Esophagus muscularis mucosa (tissue), 4 donors: ENCODE data around the gene RPRML. TPM values are rescaled to one million over a fixed set of nuclear protein-coding genes. Genes with fewer than 3 reads are reported as not detected.

Source experiments
- DNase-seq: peaks from one replicate; pipeline ENCODE4 v3.0.0-alpha.2; 2017; ENCODE audit errors: extremely low spot score
- H3K27ac ChIP-seq, 4 donors: fragments of 200-600 bp; sonication (generic); replicated peaks in 1 of 4; 1 replicate in 3 of 4; 2 replicates in 1 of 4; pipeline ENCODE4 v1.5.1; 2016 to 2019; ENCODE audit warnings: mild to moderate bottlenecking in 1 of 4
- H3K27me3 ChIP-seq, 4 donors: fragments of 200-600 bp; sonication (generic); one replicate each; pipeline versions ENCODE4 v1.5.1 to v1.6.0; 2016 to 2019
- H3K36me3 ChIP-seq, 4 donors: fragments of 200-600 bp; sonication (generic); one replicate each; pipeline ENCODE4 v1.5.1; 2016 to 2019
- H3K4me1 ChIP-seq, 4 donors: fragments of 200-600 bp; sonication (generic); one replicate each; pipeline ENCODE4 v1.5.1; 2016 to 2019
- H3K4me3 ChIP-seq, 4 donors: fragments of 200-600 bp; sonication (generic); 1 replicate in 2 of 4; 2 replicates in 2 of 4; pipeline ENCODE4 v1.5.1; 2016 to 2019; ENCODE audit warnings: mild to moderate bottlenecking in 4 of 4, moderate library complexity in 1 of 4
- H3K9me3 ChIP-seq, 4 donors: fragments of 200-600 bp; sonication (generic); 1 replicate in 3 of 4; 2 replicates in 1 of 4; pipeline ENCODE4 v1.5.1; 2016 to 2019
- EP300 ChIP-seq: sonication (generic); formaldehyde crosslinking; IDR thresholded peaks from one replicate; pipeline ENCODE4 v1.6.1; 2017; ENCODE audit warnings: antibody characterized with exemption
- POLR2A ChIP-seq: fragments of 450-650 bp; IDR thresholded peaks from one replicate; pipeline ENCODE4 v1.6.1; 2017; ENCODE audit warnings: antibody characterized with exemption, moderate library complexity, mild to moderate bottlenecking, low read depth
- POLR2AphosphoS5 ChIP-seq, 2 donors: sonication (generic); formaldehyde crosslinking; IDR thresholded peaks; one replicate each; pipeline ENCODE4 v1.6.1; 2017; ENCODE audit warnings: antibody characterized with exemption in 2 of 2
- WGBS: methylation state at CpG from one replicate; pipeline ENCODE4 v1.1.5; 2018; 5-methylcytosine and 5-hydroxymethylcytosine counted together
- intact Hi-C: fragments of 100-400 bp; cut with DNase I; formaldehyde crosslinking; loops from one replicate; pipeline ENCODE4 v1.15.1; 2023
- total RNA-seq, 4 donors: library from RNA; depleted of rRNA; stranded (reverse); fragments of >200 nt; gene quantifications; one replicate each; pipeline versions ENCODE4 v1.1.0 to v1.2.1, GENCODE V29; 2016
- TF ChIP-seq, protein P1 (sequence below), 3 experiments: fragments of 200-600 bp in 2 of 3; fragments of 450-650 bp in 1 of 3; sonication (generic) in 2 of 3; IDR thresholded peaks; one replicate each; pipeline ENCODE4 v1.5.1; 2017 to 2019; ENCODE audit warnings: antibody characterized with exemption in 3 of 3, mild to moderate bottlenecking in 2 of 3, moderate library complexity in 1 of 3

Gene RPRML
- total RNA-seq, 4 donors from 2014 or later = 0.26 to 0.50 TPM; not detected in 2

DNA sequence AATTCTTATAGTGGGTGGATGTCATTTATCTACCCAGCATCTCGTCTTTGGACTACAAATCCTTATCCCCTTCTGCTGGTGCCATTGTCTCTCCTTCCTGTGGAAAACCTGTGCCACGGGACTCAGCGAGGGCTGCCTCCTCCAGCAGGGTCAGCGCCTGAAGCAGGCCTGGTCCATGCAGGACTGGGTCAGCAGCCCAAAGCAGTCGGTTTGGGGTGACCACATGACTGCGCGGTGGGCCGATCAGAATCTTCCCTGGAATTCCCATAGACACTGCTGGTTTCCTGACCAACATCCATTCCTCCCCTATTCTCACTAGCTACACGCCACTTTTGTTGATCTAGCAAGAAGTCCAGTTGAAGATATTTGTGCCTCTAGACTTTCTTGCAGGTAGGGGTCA lies 26.9 kb downstream of the RPRML start:
- 77% methylated on average over 9 of the region's 9 CpGs for WGBS
- H3K9me3 ChIP-seq = no peaks in the 10 kb centered on the region
- peaks cover 0 to 20% (median 10%) of the 10 kb centered on the region in 4 donors for H3K36me3 ChIP-seq
- H3K4me1 ChIP-seq = peaks cover 0 to 7% (median 3%) of the 10 kb centered on the region in 4 donors
- intact Hi-C loops = no loop called here
- no peak overlapping the region for H3K27ac ChIP-seq
- no peak for DNase-seq
- H3K4me3 ChIP-seq = no peak overlapping the region
- peaks cover 0 to 3% (median 0%) of the 10 kb centered on the region in 4 donors for H3K27me3 ChIP-seq
- TF ChIP-seq POLR2AphosphoS5 (IDR thresholded peaks at IDR 0.05) (no peak), POLR2A (no peak), EP300 (no peak)
- TF ChIP-seq, protein P1, sequence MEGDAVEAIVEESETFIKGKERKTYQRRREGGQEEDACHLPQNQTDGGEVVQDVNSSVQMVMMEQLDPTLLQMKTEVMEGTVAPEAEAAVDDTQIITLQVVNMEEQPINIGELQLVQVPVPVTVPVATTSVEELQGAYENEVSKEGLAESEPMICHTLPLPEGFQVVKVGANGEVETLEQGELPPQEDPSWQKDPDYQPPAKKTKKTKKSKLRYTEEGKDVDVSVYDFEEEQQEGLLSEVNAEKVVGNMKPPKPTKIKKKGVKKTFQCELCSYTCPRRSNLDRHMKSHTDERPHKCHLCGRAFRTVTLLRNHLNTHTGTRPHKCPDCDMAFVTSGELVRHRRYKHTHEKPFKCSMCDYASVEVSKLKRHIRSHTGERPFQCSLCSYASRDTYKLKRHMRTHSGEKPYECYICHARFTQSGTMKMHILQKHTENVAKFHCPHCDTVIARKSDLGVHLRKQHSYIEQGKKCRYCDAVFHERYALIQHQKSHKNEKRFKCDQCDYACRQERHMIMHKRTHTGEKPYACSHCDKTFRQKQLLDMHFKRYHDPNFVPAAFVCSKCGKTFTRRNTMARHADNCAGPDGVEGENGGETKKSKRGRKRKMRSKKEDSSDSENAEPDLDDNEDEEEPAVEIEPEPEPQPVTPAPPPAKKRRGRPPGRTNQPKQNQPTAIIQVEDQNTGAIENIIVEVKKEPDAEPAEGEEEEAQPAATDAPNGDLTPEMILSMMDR (IDR thresholded peaks at IDR 0.05) = no peak

GRCh38 chr17:46951706-46952105 lies 27.3 kb downstream of the RPRML start:
- Histone ChIP-seq H3K36me3 (peaks cover 0 to 18% (median 8%) of the 10 kb centered on the region in 4 donors), H3K4me3 (no peak overlapping the region), H3K9me3 (no peaks in the 10 kb centered on the region), H3K4me1 (peaks cover 0 to 7% (median 3%) of the 10 kb centered on the region in 4 donors), H3K27ac (no peak overlapping the region), H3K27me3 (peaks cover 0 to 3% (median 0%) of the 10 kb centered on the region in 4 donors)
- DNase-seq = no peak
- TF ChIP-seq POLR2A = no peak
- intact Hi-C loops = no loop called here
- 24% methylated on average over 5 of the region's 5 CpGs for WGBS

GRCh38 chr17:46950997-46951621 lies 27.9 kb downstream of the RPRML start:
- H3K36me3 ChIP-seq = peaks cover 0 to 13% (median 6%) of the 10 kb centered on the region in 4 donors
- H3K27me3 ChIP-seq = peaks cover 0 to 3% (median 0%) of the 10 kb centered on the region in 4 donors
- H3K9me3 ChIP-seq = no peaks in the 10 kb centered on the region
- WGBS = 62% methylated on average over 13 of the region's 16 CpGs
- intact Hi-C loops = no loop called here
- H3K27ac ChIP-seq = no peak overlapping the region
- no peak for DNase-seq
- H3K4me1 ChIP-seq = peaks cover 0 to 7% (median 3%) of the 10 kb centered on the region in 4 donors
- H3K4me3 ChIP-seq = no peak overlapping the region
- TF ChIP-seq POLR2A (no peak), POLR2AphosphoS5 (IDR thresholded peaks at IDR 0.05) (no peak), EP300 (no peak)
- TF ChIP-seq, protein P1 (IDR thresholded peaks at IDR 0.05) = no peak

GRCh38 chr17:46950342-46950996 lies 28.6 kb downstream of the RPRML start:
- TF ChIP-seq, protein P1 (IDR thresholded peaks at IDR 0.05) = no peak
- TF ChIP-seq EP300 (no peak), POLR2AphosphoS5 (IDR thresholded peaks at IDR 0.05) (no peak), POLR2A (no peak)
- Histone ChIP-seq H3K27me3 (peaks cover 0 to 3% (median 0%) of the 10 kb centered on the region in 4 donors), H3K36me3 (peaks cover 0 to 8% (median 6%) of the 10 kb centered on the region in 4 donors), H3K9me3 (no peaks in the 10 kb centered on the region), H3K4me1 (peaks cover 0 to 8% (median 3%) of the 10 kb centered on the region in 4 donors), H3K4me3 (no peak overlapping the region), H3K27ac (no peak overlapping the region)
- no peak for DNase-seq
- intact Hi-C loops = no loop called here
- WGBS = 72% methylated on average over 7 of the region's 7 CpGs
